DLD1 (cell line): ENCODE results near the gene CLCN4.

Experiments used
- in situ Hi-C: cut with HindIII; loops from 2 replicates; pipeline ENCODE4 v1.10.0; 2017; ENCODE audit warnings: low sequenced_read_pairs

CLCN4 gene

DNA sequence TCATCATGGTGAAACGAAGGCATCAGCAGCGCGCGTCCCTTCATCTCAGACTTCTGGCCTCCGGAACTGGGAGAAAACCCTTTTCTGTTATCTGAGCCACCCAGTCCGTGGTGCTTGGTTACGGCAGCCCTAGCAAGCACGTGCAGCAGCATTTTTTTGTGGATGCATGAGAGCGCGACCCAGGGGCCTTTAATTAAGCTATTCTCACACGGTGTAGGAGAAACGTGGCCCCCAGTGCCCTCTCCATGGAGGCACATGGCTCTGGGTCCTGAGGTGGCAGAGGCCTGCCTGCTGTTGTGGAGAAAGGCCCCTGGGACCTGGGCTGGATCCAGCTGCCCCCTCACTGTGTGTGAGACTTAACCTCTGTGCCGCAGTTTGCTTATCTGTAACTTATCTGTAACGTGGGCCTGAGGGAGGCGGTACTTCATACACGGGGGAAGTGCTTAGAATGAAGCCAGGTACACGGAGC lies 9.5 kb downstream of the CLCN4 start:
- in situ Hi-C loops: no loop called here

- in situ Hi-C loops: no loop called here
These were observed 10.0 kb downstream of the CLCN4 start for GRCh38 chrX:10166731-10167151.

DNA sequence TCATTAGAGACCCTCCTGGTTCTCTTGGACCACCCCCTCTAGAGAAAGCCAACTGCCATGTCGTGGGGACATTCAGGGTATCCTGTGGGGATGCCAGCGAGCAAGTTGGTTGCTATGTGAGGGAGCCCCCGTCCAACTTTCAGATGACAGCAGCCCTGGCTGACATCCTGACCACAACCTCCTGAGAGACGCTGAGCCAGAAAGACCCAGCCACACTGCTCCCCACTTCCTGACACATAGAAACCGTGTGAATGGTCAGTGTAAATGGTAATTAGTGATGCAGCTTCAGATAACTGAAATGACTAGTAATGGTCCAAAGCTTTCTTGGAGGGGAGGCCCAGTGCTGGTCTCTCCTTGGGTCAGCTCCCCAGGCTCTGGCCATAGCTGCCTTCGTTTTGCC lies 10.8 kb downstream of the CLCN4 start:
- in situ Hi-C loops: no loop called here

DNA sequence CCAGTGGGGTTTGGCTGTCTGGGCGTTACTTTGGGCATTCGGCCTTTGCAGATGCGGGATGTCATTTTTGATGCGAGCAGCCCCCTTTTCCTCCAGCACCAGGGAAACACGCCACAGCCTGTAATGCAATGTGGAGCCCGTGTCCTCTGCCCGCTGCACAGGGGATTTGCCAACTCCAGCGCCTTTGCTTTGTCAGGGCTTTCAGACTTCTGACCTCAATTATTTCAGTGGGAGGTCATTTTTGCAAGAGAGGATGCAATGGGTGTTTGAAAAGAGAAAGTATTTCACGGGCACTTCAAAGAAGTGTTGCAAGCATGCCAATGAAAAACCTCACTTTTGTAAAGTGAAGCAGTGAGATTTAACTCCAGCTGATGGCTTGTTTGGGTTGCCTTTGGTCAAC lies 11.5 kb downstream of the CLCN4 start:
- in situ Hi-C loops: no loop called here

- in situ Hi-C loops: no loop called here
These were observed 12.4 kb downstream of the CLCN4 start for GRCh38 chrX:10169175-10169574.

DNA sequence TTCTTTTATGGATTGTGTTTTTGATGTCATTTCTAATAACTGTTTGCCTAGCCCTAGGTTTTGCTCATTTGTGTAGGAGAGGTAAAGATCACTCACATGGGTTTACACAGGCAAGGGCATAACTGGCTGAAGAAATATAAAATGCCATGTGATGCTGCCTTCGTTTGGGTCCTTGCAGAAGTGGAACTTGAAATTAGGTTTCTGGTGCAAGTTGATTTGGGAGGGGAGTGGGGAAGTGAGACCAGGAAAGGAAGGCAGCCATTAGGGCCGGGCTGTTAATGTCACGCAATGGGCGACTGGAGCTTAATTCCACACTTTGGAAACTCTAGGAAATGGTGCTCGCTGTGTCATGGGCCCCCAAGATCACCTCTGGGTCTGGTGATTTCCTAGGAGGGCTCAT lies 14.5 kb downstream of the CLCN4 start:
- in situ Hi-C loops: no loop called here

DNA sequence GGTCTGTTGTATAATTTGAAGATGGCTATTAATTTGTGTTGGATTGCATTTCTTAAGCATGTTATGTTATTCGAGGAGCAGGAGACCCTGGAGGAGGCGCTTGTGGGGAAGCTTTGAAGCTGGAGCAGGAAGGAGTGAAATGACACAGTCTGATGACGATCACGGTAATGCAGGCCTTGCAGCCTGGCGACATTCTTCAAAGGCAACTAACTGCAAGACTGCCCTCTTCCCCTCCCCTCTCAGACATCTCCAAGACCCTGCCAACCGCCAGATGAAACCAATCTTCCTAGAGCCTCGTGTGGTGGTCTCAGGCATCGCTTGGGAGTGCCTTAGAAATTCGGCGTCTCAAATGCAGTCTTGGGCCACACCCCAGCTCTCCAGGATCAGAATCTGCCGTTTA lies 16.1 kb downstream of the CLCN4 start:
- in situ Hi-C loops: no loop called here

DNA sequence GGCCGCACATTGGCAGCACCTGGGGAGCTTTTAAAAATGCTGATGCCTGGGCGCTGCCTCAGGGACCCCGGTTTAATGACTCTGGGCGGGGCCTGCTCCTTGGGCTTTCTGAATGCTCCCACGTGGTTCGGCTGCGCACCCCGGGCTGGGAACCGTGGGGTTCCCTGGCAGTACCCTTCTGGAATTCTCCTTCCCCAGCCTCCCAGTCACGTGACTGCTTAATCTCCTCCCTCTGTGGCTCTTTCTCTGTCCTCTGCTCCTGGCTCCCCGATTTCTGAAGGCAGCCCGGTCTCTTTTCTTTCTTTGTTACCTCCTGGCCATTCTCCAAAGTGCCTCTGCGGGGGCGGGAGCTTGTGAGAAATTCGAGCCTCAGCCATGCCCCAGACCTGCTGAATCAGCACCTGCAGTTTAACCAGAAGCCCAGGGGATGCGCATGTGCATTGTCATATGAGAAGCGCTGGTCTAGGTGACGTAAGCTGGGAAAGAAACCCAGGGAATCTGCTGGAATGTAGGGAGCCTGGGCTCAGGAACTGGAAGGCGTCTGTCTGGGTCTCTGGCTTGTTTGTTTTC lies 16.6 kb downstream of the CLCN4 start:
- in situ Hi-C loops: no loop called here

GRCh38 chrX:10174051-10174450 lies 17.3 kb downstream of the CLCN4 start:
- in situ Hi-C loops: no loop called here

DNA sequence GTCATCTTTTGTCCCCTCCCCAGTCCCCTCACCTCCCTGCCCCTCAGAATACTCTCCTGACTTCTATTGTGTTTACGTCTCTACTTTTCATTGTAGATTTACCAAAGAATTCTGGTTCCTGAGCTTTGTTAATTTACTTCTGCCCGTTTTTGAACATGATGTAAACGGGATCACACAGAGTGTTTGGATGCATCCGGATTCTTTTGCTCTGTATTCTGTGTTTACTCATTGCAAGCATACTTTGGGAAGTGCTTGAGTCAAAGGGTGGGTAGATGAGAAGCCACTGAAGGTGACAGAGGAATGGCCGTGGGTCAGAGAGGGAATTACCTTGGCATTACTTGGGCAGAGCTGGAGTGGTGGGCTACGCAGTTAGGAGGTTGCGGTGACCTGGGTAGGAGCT lies 18.0 kb downstream of the CLCN4 start:
- in situ Hi-C loops: no loop called here

GRCh38 chrX:10175319-10175871 lies 18.6 kb downstream of the CLCN4 start:
- in situ Hi-C loops: no loop called here

DNA sequence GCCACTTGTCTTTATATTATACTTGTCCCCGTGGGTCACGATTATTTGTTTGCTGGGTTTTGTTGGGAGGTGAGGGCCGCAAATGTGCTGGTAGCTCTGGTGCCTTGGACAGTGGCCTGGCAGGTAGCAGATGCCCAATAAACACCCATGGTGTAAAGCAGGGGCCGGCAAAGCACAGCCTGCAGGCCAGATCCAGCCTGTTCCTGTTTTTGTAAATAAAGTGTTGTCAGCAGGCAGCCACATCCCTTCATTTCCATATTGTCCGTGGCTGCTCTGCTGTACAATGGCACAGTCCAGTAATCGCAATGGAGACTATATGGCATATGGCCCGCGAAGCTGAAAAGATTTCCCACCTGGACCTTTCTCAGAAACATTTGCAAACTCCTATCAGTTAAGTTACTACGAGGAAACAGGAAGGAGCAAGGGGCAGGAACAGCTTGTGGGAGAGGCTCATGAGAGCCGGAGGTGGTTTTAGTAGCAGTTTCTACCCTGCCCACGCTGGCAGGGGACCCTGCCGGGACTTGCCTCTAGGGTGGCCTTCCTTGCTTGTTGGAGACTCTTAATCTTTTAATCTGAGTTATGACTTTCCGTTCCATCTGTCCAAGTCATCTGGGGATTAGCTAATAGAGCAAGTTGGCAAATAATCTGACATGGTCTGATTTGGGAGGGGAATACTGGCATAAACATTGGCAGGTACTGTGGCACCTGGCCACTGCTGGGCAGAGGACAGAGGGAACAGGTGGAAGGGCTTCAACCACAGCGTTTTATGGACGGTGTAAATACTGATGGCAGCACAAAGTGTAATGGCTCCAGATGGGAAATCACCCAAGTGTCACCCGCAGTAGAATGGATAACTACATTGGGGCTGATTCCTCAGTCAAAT lies 19.6 kb downstream of the CLCN4 start:
- in situ Hi-C loops: no loop called here

GRCh38 chrX:10177004-10177396 lies 20.2 kb downstream of the CLCN4 start:
- in situ Hi-C loops: no loop called here

- in situ Hi-C loops: no loop called here
These were observed 20.8 kb downstream of the CLCN4 start for GRCh38 chrX:10177601-10178000.

DNA sequence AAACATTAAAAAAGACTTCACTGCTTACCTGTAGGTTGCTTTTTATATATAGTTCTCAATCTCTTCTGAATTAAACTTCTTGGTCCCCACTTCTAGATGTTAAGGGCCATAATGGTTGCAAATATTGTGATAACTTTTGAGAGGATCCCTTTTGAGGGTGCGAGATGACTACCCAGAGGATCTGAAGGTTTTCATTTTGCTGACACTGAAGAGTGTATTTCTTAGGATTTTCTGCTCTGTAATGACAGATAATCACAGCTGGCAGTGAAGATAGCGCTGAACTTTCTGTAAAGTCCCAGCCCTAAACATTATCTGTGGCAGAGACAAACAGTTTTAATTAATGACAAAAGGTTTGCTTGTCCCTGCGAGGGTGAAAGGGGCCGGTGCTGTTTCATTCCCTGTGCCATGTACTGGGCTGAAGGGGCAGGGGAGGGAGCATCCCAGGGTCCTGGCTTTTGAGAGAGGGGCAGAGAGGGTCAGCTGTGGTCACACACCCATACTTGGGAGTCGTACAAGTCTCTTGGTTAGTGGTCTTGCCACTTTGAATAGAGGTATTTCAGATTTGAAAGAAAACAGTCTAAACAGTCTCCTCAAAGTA lies 22.2 kb downstream of the CLCN4 start:
- in situ Hi-C loops: no loop called here

GRCh38 chrX:10183760-10184159 lies 27.0 kb downstream of the CLCN4 start:
- in situ Hi-C loops: no loop called here

- in situ Hi-C loops: no loop called here
These were observed 27.6 kb downstream of the CLCN4 start for GRCh38 chrX:10184411-10184810.

GRCh38 chrX:10186355-10186754 lies 29.6 kb downstream of the CLCN4 start:
- in situ Hi-C loops: no loop called here

- in situ Hi-C loops: no loop called here
These were observed 30.6 kb downstream of the CLCN4 start for GRCh38 chrX:10187421-10187820.

DNA sequence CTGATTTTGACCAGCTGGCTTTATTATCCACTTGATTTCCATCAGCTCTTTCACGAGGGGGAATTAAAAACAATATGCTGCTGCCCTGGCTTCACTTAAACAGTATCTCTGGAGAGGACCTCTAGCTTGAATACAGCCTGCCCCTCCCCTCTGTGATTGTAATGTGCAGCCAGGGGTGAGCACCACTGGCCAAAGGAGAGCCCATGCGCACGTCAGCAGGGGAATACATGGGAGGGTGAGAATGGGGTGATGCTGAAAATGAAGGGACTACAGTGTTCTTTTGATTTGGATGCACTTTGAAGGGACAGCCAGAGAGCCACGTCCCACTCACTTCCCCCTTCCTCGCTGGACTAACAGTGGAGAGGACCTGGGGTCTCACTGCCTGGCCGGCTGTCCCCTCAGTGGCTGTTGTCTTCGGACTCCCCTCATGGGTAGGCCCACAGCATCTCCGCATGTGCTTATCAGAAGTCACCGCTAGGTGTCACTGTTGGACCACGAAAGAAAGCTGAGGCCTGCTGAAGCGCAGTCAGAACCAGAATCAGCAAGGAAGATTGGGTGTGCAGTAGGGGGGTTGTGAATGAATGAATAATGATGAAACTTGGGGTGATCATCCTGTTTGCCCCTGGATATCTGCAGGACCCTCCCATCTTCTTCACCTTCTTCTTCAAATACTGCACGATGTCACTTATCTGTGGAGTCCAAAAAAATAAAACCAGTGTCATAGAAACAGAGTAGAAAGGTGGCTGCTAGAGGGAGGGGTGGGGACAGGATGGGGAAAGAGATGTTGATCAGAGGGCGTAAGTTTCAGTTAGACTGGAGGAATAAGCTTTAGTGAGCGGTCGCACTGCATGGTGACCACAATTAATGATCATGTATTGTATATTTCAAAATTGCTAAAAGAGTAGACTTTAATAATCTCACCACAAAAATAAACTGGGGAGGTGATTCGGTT lies 32.8 kb downstream of the CLCN4 start:
- in situ Hi-C loops: no loop called here

DNA sequence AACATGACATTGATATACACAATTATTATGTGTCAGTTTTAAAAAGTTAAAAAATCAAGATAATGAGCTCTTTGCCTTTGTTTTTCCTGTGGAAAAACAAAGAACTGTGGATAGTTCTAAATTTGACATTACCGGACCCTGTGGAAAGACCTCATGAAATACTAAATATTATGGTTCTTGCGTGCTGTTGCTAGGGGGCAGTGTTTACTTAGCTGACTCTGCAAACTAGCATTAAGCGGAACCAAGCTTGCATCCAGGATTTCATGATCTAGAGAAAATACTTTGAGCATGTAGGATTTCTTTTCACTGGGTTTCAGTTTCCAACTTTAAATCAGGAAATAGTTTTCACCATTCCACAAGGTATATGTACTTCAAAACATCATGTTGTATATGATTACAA lies 33.6 kb downstream of the CLCN4 start:
- in situ Hi-C loops: no loop called here
